GM21515 (cell line): ENCODE measurements around the gene SMG1.
A peak's percentile ranks its signal among the peaks of the same experiment; 100 is the strongest.
"Not testable (repeated sequence)": the region's sequence is repeated elsewhere in the genome, so short reads cannot be mapped to it uniquely, and the experiment has no call there.

Source experiments
- ATAC-seq: cut with Tn5 transposase; IDR thresholded peaks from one replicate; pipeline ENCODE4 v1.9.1; 2021; ENCODE audit not compliant: unreplicated experiment

The SMG1 gene

DNA sequence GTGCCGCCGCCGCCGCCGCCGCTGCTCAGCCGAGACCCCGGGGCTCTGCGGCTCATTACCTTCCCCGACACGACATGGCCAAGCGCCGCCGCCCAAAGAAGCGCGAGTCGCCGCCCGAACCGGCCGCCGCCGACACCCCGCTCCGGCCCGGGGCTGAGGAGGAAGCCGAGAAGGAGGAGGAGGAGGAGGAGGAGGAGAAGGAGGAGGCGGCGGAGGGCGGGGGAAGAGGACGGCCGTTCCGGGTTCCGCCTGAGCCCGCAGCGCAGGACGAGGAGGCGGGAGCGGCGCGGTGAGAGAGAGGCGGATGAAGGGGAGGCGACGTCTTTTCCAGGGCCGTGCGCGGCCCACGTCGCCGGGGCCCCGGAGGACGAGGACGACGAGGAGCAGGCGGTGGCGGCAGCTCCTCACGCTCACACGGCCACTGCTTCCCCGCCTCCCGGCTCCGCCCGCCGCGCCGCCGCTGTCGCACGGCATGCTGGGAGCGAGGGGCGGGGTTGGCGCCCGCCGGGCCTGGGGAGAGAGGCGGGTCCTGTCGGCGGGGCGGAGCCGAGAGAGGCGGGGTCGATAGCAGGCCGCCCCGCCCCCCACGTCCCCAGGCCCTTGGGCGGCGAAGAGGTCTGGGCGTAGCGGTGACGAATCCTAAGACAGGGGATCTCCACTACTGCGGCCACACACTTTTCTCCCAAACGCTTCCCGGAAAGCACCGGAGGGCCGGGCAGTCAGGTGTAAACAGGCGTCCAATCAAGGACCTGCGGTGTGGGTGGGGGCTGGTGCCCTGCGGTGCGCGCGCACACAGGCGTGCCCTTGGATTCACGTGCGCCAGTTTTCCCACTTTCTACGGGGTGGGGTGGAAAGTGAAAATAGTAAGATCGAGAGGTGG lies at the start of gene SMG1:
TSS of gene SMG1 (minus strand) at position 423 of the 880 bp plus-strand sequence. CDS start at position 56, 367 bp downstream.
- ATAC-seq, result peak; percentile 83

DNA sequence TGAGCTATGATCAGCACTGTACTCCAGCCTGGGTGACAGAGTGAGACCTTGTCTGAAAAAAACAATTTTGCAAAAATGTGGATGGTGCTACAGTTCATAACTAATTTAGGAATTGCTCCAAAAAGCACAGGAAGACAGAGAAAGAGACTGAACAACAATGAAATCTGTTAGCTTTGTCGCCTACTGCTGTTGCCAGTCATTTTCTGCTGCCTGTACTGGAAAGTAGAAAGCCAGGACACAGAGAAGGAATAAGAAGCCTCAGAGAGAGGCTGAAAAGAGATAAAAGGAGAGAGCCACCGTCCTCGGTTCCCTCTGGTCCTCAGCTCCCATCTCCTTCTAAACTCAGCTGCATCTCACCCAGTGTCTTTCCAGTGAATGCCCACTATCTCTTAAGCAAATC lies 48.9 kb upstream of the SMG1 start:
- ATAC-seq, result no peak

DNA sequence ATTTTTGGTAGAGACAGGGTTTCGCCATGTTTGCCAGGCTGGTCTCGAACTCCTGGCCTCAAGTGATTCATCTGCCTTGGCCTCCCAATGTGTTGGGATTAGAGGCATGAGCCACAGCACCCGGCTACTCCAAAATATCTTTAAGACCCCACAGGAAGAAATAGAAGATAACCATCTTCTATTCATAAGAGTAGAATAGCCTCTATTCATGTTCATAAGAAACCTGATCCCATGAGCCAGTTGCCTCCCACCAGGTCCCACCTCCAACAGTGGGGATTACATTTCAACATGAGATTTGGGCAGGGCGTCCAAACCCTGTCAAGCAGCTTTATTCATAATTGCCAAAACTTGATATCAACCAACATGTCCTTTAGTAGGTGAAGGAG lies 43.6 kb upstream of the SMG1 start:
- no peak for ATAC-seq

DNA sequence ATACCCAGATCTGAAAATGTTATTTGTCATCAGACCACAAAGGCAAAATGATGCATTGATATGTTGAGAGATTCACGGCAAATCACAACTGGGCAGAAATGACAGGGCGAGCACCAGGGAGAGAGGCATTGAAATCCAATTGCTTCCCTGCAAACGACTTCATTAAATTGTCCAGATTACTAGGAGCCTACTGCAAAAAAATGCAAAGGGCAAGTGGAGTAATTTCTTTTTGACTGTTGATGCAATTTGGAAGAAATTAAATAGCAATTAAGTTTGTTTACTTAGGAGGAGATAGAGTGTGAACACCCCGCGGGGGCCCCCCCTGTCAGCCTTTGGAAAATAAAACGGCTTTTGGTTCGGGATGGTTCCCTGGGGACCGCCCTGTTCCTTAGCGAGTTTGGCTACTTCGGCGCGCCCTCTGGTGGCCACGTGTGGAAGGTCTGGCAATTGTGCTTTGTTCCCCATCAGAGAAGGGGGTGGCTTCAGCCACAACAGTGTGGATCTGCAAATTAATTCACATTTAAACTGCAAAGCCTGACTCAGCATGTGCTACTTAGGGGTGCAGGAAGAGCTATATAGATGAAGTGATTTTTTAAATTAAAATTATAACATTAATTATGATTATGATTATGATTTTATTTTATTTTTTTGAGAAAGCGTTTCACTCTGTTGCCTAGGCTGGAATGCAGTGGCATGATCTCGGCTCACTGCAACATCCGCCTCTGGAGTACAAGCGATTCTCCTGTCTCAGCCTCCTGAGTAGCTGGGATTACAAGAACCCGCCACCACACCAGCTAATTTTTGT lies 43.0 kb upstream of the SMG1 start:
- no peak for ATAC-seq

DNA sequence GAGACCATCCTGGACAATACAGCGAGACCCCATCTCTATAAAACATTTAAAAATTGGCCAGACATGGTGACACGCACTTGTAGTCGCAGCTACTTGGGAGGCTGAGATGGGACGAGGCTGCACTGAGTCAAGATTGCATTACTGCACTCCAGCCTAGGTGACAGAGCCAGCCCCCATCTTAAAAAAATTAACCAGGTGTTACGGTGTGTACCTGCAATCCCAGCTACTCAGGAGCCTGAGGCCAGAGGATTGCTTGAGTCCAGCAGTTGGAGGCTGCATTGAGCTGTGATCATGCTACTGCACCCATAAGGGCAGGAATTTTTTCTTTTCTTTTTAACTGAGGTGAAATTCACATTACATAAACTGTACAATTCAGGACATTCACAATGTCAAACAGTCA lies 40.6 kb upstream of the SMG1 start:
- ATAC-seq, result no peak

DNA sequence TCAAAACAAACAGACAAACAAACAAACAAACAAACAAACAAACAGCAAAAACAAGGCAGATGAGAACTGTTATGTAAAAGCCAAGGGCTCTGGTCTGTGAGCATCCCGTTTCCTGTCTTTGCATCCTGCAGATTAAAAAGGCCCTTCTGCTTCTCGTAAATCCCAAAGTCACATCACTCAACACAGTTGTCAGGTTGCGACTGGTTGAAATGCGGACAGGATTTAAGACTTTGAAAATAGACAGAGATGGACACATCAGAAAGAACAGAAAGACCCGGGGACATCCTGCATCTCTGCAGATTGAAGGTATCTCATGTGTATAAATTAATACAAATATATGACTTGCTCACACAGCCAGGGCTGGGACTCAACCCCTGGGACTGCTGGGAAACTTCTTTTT lies 39.3 kb upstream of the SMG1 start:
- ATAC-seq, result no peak

DNA sequence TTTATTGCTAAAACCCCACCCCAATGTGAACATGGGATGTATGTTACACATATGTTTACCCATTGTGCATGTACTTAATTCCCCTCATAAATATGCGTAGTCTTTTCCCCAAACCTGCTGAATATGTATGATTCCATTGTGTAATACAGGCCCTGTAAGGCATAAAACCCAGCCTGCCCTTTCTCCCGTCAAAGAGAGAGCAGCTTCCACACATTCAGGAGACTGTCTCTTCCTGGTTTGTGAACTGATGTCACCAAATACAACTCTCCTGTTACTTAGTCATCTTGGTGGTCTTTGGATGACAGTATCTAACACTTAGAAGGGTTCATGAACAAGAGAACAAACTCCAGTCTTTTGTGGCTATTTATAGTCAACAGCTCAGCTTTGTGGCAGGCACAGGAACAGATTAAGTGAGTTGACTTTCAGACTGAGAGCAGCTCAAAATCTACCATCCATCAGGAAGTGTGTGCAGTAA lies 32.9 kb upstream of the SMG1 start:
- ATAC-seq, result no peak

DNA sequence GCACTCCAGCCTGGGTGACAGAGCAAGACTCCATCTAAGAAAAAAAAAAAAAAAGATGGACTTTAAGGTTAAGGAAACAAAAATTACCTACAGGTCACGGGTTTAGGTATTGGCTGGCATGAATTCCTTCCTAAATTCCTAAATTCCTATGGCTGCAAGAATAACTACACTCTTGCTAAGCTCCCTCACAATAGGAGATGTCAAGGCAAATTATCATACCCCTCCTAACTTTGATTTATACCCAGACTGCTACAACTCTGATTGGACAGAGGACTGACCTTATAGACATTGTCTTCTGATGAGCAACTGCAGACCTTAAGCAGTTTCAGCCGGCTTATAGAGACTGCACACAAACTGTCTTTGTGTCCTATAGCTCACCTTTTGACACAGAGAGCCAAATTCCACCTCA lies 32.4 kb upstream of the SMG1 start:
- ATAC-seq, result no peak

DNA sequence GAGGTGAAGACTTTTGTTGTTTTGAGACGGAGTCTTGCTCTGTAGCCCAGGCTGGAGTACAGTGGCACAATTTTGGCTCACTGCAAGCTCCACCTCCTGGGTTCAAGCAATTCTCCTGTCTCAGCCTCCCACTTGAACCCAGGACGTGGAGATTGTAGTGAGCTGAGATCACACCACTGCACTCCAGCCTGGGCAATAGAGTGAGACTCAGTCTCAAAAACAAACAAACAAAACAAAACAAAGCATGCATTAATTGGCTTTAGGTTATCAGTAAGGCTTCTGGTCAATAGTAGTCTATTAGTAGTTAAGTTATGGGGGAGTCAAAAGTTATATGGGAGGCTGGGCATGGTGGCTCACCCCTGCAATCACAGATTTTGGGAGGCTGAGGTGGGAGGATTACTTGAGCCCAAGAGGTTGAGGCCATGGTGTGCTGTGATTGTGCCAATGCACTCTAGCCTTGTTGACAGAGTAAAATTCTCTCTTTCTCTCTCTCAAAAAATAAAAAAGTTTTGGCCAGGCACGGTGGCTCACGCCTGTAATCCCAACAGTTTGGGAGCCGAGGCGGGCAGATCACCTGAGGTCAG lies 30.5 kb upstream of the SMG1 start:
- not testable (repeated sequence) for ATAC-seq

DNA sequence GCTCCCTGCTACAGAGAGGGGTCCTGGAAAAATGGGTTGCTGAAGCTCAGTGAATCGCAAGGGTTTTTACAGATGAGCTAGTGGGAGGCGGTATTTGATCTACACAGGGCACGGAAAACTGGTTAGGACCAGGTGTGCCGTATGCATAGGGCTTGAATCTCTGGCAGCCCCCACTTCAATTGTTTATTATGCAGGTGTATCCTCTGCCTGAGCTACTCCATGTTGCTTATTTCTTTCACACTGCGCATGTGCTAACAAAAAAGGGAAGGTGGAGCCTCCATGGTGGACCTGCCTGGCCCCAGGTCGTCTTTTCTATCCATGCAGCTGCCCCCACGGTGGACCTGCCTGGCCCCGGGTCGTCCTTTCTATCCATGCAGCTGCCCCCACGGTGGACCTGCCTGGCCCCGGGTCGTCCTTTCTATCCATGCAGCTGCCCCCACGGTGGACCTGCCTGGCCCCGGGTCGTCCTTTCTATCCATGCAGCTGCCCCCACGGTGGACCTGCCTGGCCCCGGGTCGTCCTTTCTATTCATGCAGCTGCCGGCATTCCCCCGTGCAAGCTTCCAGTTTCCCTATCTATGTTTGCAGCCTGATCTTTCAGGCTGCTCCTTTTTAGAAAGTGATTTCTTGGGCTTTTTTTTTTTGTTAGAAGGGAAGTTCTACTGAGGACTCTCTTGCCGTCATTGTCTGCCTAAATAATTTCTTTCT lies 29.8 kb upstream of the SMG1 start:
- not testable (repeated sequence) for ATAC-seq

DNA sequence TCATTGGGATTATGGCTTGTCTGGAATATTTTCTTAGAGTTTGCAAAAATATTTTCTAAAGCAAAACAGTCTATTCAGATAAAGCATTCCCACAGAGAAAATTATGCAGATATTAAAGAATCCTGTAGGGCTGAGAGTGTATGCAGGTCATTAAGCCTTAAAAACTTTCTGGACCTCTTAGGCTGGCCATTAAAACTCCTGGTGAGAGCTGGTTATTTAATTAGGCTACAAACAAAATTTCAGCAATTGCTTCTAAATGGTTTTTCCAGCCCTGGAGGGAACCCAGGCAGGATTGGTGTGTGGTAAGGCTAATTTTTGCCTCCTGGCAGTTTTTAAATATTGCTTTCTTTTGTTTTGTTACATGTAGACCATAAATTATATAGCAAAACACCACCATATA lies 27.3 kb upstream of the SMG1 start:
- no peak for ATAC-seq

DNA sequence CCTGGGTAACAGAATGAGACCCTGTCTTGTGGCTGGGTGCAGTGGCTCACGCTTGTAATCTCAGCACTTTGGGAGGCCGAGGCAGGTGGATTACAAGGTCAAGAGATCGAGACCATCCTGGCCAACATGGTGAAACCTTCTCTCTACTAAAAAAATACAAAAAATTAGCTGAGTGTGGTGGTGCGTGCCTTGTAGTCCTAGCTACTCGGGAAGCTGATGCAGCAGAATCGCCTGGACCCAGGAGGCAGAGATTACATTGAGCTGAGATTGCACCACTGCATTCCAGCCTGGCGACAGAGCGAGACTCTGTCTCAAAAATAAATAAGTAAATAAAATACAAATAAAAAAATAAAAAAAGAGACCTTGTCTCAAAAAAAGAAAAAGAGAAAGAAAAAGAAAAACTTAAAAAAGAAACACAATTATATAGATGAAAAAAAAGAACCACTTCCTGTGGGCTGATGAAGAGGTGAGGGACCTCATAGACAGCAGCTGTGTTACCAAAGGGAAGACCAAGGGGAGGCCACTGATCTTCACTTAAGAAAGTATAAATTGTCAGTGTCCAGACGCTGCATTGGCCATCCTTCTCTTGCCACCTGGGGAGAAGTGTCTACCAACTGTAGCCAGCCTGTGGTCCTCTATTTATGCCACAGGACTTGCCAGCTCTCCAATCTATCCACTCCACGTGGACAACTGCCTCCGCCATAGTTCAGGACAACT lies 24.4 kb upstream of the SMG1 start:
- no peak for ATAC-seq

DNA sequence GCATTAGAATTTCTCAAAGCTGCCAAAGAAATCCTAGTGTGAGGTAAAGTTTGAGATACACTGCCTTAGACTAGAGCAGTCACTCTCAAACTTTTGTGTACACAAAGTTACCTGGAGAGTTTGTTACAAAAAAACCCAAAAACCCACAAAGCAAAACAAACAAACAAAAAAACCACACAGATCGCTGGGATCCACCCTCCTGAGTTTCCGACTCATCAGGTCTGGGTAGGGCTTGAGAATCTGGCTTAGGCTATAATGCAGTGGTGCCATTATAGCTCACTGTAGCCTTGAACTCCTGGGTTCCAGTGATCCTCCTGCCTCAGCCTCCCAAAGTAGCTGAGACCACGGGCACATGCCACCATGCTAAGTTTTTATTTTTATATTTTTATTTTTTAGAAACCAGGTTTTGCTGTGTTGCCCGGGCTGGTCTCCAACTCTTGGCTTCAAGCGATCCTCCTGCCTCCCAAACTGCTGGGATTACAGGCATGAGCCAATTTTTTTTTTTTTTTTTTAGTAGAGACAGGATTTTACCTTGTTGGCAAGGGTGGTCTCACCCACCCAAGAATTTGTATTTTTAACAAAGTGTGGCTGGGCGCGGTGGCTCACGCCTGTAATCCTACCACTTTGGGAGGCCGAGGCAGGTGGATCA lies 22.3 kb upstream of the SMG1 start:
- no peak for ATAC-seq

DNA sequence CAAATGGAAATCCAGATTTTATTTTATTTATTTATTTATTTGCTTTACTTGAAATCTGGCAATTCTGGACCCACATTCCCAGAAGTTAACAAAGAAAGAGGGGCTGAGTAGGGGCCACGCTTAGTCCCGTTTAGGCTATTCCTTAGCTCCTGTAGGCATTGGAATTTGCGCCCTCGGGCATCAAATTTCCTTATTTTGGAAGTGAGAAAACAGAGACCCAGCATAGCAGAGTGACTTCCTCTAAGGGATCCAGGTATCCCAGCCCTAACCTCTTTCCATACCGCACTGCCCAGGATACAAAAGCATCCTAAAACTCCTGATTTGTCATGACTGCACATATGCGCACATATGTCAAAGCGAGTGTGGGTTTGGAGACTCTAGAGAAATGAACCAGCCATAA lies 19.0 kb upstream of the SMG1 start:
- no peak for ATAC-seq

DNA sequence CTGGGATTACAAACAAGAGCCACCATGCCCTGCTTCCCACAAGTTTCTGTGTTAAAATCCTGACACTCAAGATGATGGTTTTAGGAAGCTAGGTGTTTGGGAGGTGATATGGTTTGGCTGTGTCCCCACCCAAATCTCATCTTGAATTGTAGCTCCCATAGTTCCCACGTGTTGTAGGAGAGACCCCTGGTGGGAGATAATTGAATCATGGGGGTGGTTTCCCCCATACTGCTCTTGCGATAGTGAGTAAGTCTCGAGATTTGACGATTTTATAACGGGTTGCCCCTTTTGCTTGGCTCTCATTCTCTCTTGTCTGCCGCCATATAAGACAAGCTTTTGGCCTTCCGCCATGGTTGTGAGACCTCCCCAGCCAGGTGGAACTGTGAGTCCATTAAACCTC lies 17.2 kb upstream of the SMG1 start:
- ATAC-seq, result no peak

DNA sequence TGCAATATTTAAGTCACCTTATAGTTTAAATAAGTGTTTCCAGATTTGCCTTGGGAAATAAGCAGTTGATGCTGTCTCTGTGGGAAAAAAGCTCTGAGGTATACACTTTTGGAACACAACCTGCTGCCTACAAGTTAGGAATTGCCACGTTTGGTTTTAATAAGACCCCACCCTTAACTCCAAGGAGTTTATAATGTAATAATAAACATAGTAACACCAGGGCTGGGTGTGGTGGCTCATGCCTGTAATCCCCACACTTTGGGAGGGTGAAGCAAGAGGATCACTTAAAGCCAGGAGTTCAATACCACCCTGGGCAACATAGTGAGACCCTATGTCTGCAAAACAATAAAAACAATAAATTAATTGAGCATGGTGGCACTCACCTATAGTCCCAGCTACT lies 15.9 kb upstream of the SMG1 start:
- ATAC-seq, result no peak

DNA sequence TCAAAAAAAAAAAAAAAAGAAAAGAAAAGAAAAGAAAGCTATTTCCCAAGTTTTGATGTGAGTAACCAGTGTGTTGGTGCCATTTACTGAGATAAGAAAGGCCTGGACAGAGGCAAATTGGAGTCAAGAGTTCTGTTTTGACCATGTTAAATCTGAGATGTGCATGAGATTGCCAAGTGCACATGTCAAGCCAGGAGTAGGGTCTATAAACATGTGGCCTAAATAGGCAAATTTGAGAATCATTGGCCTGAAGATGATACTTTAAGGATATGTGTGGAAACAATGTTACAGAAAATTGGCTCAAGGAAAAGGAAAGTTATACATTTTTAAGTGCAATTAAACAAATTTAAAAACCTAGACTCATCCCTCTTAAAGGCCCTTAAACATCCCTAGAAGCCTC lies 15.3 kb upstream of the SMG1 start:
- ATAC-seq, result no peak

DNA sequence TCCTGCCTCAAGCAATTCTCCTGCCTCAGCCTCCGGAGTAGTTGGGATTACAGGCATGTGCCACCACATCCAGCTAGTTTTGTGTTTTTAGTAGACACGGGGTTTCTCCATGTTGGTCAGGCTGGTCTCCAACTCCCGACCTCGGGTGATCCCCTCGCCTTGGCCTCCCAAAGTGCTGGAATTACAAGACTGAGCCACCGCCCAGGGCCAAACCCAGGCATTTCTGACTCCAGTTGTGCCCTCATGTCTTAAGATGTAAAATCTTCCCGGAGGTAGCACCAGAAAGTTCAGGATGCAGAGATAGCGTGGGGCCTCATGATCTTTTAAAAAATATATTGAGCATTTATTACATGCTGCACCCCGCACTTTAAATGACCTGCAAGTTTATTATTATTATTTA lies 12.8 kb upstream of the SMG1 start:
- ATAC-seq, result no peak

DNA sequence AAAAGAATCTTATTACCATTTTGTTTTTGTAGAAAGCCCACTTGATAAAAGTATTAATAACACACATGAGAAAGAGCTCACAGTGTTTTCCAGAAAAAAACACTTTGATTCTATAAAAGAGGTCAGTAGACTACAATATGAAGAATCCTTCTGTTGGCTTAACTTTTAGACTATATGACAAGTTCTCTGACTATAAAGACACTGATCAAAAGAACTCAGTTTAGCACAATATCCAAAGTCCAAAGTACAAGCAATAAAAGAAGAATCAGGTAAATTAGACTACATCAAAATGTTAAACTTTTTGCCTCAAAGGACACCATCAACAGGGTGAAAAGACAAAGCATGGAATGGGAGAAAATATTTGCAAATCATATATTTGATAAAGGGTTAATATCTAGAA lies 11.2 kb upstream of the SMG1 start:
- ATAC-seq, result no peak

DNA sequence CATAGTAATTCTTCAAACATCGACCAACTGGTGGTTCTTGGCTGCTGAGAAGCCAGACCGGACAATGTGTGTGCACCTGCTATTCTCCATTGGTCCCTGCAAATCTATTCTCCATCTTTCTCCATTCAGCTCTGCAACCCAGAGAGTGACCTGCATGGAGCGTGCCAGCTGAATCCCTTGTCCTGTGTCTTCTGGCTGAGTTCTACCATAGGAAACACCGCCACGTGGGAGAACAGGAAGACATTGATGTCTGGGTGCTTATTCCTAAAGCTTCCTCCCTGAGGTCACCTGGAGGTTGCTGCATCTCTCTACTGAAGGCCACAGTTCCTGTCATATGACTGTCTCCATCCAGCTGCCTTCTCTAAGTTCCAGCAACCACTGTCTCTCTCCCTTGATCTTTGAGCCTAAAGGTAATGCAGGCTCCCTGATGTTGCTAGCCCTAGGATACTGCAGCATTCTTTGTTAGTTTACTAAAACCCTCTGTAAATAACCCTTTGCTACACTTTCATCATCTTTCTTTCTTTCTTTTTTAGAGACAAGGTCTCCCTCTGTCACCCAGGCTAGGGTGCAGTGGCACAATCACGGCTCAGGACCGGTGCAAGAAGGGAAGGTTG lies 10.6 kb upstream of the SMG1 start:
- no peak for ATAC-seq
